B cell (primary cell): ENCODE measurements around the gene CDC20B.

Source experiments
- EZH2 ChIP-seq: IDR thresholded peaks from 2 replicates; pipeline ENCODE4 v1.6.1; 2012; ENCODE audit warnings: borderline replicate concordance, low read depth, mild to moderate bottlenecking, moderate library complexity, low read length; ENCODE audit not compliant: insufficient read depth, poor library complexity, severe bottlenecking
- TF ChIP-seq, protein P1 (sequence below): fragments of 200-600 bp; IDR thresholded peaks from one replicate; pipeline ENCODE4 v1.8.0; 2022; ENCODE audit warnings: antibody characterized with exemption, mild to moderate bottlenecking

DNA sequence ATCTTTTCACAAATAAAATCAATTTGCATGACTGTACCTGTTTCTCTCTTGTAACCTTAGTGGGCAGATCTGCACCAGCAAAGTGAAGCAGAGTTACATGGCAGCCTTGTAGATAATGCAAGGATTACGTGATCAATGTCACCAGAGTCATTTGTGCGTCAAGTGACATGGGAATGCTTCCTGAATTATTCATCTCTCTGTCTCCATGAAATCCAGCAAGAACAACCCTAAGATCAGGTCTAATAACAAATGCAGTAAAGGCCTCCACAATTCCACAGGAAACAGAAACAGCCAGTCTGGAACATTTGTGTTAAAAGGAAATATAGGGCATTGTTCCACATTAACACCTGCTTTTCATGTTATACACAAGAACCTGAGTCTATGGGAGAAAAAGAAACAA, 62.8 kb downstream of the CDC20B start:
- TF ChIP-seq, protein P1, sequence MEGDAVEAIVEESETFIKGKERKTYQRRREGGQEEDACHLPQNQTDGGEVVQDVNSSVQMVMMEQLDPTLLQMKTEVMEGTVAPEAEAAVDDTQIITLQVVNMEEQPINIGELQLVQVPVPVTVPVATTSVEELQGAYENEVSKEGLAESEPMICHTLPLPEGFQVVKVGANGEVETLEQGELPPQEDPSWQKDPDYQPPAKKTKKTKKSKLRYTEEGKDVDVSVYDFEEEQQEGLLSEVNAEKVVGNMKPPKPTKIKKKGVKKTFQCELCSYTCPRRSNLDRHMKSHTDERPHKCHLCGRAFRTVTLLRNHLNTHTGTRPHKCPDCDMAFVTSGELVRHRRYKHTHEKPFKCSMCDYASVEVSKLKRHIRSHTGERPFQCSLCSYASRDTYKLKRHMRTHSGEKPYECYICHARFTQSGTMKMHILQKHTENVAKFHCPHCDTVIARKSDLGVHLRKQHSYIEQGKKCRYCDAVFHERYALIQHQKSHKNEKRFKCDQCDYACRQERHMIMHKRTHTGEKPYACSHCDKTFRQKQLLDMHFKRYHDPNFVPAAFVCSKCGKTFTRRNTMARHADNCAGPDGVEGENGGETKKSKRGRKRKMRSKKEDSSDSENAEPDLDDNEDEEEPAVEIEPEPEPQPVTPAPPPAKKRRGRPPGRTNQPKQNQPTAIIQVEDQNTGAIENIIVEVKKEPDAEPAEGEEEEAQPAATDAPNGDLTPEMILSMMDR: no peak
- TF ChIP-seq EZH2: no peak
